Stimulated activated naive CD4-positive, alpha-beta T cell (primary cell): ENCODE measurements around the gene GLDN.

Experiments
- DNase-seq, 6 experiments: peaks; one replicate each; lab custom pipeline; 2025; lab: John Stamatoyannopoulos, UW

The GLDN gene

GRCh38 chr15:51341366-51342226 lies at the start of gene GLDN:
Gene GLDN (plus strand): TSS chr15:51341655. CDS start chr15:51341685, 30 bp downstream.
- DNase-seq = no peak

GRCh38 chr15:51298620-51299019 lies 42.8 kb upstream of the GLDN start:
- no peak for DNase-seq

- no peak for DNase-seq
These were observed 42.1 kb upstream of the GLDN start for GRCh38 chr15:51299187-51300015.

- DNase-seq = no peak
These were observed 39.0 kb upstream of the GLDN start for GRCh38 chr15:51302480-51302879.

- DNase-seq = no peak
These were observed 37.9 kb upstream of the GLDN start for GRCh38 chr15:51303462-51303980.

- DNase-seq = no peak
These were observed 34.1 kb upstream of the GLDN start for GRCh38 chr15:51307325-51307724.

GRCh38 chr15:51307811-51308210 lies 33.6 kb upstream of the GLDN start:
- DNase-seq = no peak

GRCh38 chr15:51310064-51310463 lies 31.4 kb upstream of the GLDN start:
- DNase-seq = no peak

GRCh38 chr15:51311510-51311909 lies 29.9 kb upstream of the GLDN start:
- no peak for DNase-seq

- no peak for DNase-seq
These were observed 29.0 kb upstream of the GLDN start for GRCh38 chr15:51312166-51313073.

GRCh38 chr15:51313074-51313393 lies 28.4 kb upstream of the GLDN start:
- DNase-seq = no peak

GRCh38 chr15:51313644-51314280 lies 27.7 kb upstream of the GLDN start:
- DNase-seq = no peak

GRCh38 chr15:51314391-51315337 lies 26.8 kb upstream of the GLDN start:
- DNase-seq = no peak

- no peak for DNase-seq
These were observed 25.7 kb upstream of the GLDN start for GRCh38 chr15:51315726-51316125.

- DNase-seq = no peak
These were observed 24.8 kb upstream of the GLDN start for GRCh38 chr15:51316636-51317035.

- no peak for DNase-seq
These were observed 22.9 kb upstream of the GLDN start for GRCh38 chr15:51318382-51319150.

- DNase-seq = no peak
These were observed 21.9 kb upstream of the GLDN start for GRCh38 chr15:51319539-51319938.

- DNase-seq = no peak
These were observed 20.6 kb upstream of the GLDN start for GRCh38 chr15:51320843-51321242.

GRCh38 chr15:51321316-51321715 lies 20.1 kb upstream of the GLDN start:
- no peak for DNase-seq
